Stimulated activated CD8-positive, alpha-beta memory T cell treated with anti-CD3 and anti-CD28 coated beads, Interleukin-15, amount 100 ng/mL, for 24 hours (primary cell): ENCODE measurements around the gene ZNF729.
"Not testable (repeated sequence)": the region's sequence is repeated elsewhere in the genome, so short reads cannot be mapped to it uniquely, and the experiment has no call there.

Source experiments
- DNase-seq: peaks from one replicate; pipeline ENCODE4 v3.0.0-alpha.2; 2020; ENCODE audit warnings: low read depth

The ZNF729 gene

GRCh38 chr19:22286151-22286810 is at the start of gene ZNF729:
Gene ZNF729 (plus strand): TSS chr19:22286441. CDS start chr19:22286526, 85 bp downstream.
- DNase-seq = no peak

- no peak for DNase-seq
Observed at GRCh38 chr19:22256856-22257255, 29.4 kb upstream of the ZNF729 start.

DNA sequence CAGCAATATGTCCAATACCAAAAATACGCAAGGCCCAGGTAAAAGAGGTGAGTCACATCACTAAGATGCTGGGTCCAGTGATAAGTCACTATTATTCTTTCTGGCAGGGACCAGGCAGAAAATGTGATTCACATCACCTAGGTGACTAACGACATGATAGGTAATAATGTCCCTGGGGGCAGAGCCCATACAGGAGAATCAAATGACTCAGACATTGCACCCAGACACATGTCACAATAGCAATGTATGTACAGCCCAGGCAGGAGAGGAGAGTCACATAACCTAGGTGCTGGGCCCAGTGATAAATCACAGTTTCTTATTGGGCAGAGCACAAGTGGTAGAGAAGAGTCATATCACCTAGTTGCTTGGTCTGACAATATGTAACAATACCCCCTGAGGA is 28.9 kb upstream of the ZNF729 start:
- no peak for DNase-seq

- no peak for DNase-seq
Observed at GRCh38 chr19:22257916-22258315, 28.3 kb upstream of the ZNF729 start.

- no peak for DNase-seq
Observed at GRCh38 chr19:22260499-22260898, 25.7 kb upstream of the ZNF729 start.

DNA sequence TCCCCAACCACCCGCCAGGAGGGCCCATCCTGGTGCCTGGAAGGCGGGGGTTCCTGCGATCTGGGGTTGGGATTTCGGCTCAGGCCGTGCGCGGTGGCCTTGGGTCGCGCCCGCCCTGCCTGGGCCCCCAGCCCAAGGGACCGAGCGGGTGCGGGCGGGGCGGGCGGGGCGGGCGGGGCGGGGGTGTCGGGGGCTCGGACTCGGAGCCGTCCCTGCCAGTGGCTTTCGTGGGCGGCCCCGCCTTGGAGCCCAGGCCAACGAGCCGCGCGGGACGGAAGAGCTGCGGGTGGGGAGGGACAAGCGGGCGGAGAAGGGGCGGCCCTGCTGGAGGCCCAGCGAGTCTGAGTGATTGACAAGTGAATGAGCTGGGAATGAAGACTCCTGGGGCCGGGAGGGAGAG is 24.6 kb upstream of the ZNF729 start:
- DNase-seq = no peak

GRCh38 chr19:22263121-22263520 is 23.1 kb upstream of the ZNF729 start:
- no peak for DNase-seq

DNA sequence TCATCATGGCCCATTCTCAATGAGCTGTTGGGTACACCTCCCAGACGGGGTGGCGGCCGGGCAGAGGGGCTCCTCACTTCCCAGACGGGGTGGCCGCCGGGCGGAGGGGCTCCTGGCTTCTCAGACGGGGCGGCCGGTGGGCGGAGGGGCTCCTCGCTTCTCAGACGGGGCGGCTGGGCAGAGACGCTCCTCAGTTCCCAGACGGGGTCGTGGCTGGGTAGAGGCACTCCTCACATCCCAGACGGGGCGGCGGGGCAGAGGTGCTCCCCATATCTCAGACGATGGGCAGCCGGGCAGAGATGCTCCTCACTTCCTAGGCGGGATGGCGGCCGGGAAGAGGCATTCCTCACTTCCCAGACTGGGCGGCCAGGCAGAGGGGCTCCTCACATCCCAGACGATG is 35.3 kb downstream of the ZNF729 start:
- DNase-seq = not testable (repeated sequence)

DNA sequence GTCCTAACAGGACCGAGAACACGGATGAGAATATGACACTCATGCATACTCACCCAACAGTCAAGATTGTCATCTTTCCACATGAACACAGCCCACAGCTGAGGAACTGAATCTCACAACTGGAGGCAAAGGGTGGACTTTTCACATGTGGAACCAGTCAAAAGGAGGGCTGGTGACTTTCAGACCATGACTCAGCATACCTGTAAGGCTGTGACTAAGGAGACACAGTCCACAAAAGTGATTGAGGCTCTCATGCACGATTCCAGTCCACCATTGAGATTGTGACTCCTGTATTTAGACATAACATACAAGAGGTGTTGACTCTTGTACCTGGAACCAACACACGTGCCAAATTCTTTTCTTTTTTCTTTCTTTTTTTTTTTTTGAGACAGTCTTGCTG is 40.0 kb downstream of the ZNF729 start:
- no peak for DNase-seq

- DNase-seq = no peak
Observed at GRCh38 chr19:22327321-22327720, 41.1 kb downstream of the ZNF729 start.

- DNase-seq = no peak
Observed at GRCh38 chr19:22331521-22331920, 45.3 kb downstream of the ZNF729 start.

DNA sequence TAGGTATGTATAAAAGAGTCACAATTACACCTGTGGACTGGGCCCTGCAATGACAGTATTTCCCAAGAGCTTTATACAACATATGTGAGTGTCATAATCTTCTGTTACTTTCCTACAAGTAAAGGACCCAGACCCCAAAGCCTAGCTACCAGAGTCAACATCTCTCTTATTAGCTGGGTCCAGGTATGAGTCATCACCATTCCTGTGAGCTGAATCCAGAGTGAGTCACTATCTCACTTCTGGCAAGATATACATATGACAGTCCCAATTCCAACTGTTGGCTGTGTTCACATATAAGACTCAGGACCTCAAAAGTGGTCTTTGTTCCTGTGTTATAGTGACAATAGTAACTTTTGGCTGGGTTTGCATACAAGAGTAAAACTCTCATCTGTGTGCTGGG is 46.7 kb downstream of the ZNF729 start:
- no peak for DNase-seq

DNA sequence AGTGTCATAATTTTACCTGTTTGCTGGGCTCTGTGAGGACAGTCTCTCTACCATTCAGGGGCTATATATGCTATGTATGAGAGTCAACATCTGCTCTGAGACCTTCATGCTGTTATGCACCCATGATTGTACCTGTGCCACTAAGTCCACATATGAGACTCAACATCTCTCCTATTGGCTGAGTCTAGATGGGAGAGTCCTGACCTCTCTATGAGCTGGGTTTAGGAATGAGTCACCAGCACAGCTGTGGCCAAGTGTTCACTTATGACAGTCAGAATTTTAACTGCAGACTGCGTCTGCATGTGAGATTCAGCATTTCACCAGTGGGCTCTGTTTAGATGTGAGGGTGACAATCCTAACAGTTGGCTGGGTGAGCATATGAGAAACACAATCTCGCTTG is 49.5 kb downstream of the ZNF729 start:
- no peak for DNase-seq

- DNase-seq = no peak
Observed at GRCh38 chr19:22354665-22355064, 68.4 kb downstream of the ZNF729 start.
